Activated T-cell treated with anti-CD3 and anti-CD28 coated beads, Interleukin-2, amount 50 U/mL, for 4 hours (primary cell): ENCODE data around the gene MYOG. TPM values are rescaled to one million over a fixed set of nuclear protein-coding genes. Genes with fewer than 3 reads are reported as not detected.

Source experiments
- ATAC-seq, 2 donors: fragments of 200-7000 bp; cut with Tn5 transposase; one replicate each; pipeline ENCODE4 v1.10.0; 2021
- DNase-seq: peaks from one replicate; pipeline ENCODE4 v3.0.0-alpha.2; 2020
- H3K27me3 Mint-ChIP-seq: one replicate; pipeline ENCODE4 v1.8.0; 2021; ENCODE audit warnings: low read depth, mixed read lengths
- H3K36me3 Mint-ChIP-seq: one replicate; pipeline ENCODE4 v1.8.0; 2022; ENCODE audit warnings: mixed read lengths; ENCODE audit not compliant: insufficient read depth
- H3K4me1 Mint-ChIP-seq: one replicate; pipeline ENCODE4 v1.8.0; 2021; ENCODE audit warnings: low read depth, mixed read lengths
- H3K4me3 Mint-ChIP-seq: one replicate; pipeline ENCODE4 v1.8.0; 2021; ENCODE audit warnings: mild to moderate bottlenecking, moderate library complexity, mixed read lengths
- H3K9me3 Mint-ChIP-seq: one replicate; pipeline ENCODE4 v1.8.0; 2021; ENCODE audit warnings: mixed read lengths
- total RNA-seq, 3 donors: library from RNA; stranded (reverse); gene quantifications; one replicate each; pipeline ENCODE4 v1.2.1, GENCODE V29; 2021

MYOG gene
- total RNA-seq, 3 donors from 2014 or later, result not detected

DNA sequence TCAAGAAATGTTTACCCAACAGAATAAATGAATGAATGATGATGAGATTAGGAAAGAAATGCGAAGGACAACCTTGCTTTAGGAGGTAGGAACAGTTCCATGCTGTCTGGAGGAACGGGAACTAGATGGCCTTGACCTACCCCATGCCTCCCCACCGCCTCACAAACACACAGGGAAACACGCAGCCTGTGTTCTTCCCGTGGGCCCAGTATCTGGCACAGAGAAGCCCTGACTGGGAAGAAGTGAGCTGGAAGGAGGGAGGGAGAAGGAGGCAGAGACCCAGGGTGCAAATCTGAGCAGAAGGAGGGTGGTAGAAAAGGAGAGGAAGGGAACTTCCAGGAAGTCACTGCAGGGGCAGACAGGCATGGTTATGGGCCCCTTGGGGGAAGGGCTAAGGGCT lies 38.2 kb upstream of the MYOG start:
- ATAC-seq (no peak), DNase-seq (no peak)
- Mint-ChIP-seq H3K27me3 (peaks cover 73% of the 10 kb centered on the region), H3K4me1 (peaks cover 8% of the 10 kb centered on the region), H3K9me3 (no peaks in the 10 kb centered on the region), H3K4me3 (no peak overlapping the region), H3K36me3 (no peaks in the 10 kb centered on the region)

DNA sequence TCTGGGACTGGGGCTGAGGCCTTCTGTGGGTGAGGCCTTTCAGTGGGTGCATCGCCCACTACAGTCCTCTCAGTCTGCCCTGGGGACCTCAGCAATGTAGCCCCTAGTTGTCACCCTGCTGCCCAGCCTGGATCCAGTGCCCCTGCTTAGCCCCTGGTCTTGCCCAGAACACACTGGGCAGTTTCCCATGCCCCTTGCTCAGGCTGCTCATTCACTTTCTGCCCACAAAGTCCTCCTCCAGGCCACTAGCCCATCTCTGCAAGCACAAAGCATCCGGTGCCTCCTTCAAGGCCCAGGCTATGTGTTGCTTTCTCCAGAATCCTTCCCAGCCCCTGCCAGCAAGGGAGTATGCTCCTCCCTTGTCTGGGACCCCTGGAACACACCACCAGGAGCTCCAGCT lies 36.3 kb upstream of the MYOG start:
- peaks cover 4% of the 10 kb centered on the region for H3K4me1 Mint-ChIP-seq
- ATAC-seq (no peak), DNase-seq (no peak)
- H3K4me3 Mint-ChIP-seq, result no peak overlapping the region
- no peaks in the 10 kb centered on the region for H3K9me3 Mint-ChIP-seq
- H3K36me3 Mint-ChIP-seq, result no peaks in the 10 kb centered on the region
- peaks cover 70% of the 10 kb centered on the region for H3K27me3 Mint-ChIP-seq

DNA sequence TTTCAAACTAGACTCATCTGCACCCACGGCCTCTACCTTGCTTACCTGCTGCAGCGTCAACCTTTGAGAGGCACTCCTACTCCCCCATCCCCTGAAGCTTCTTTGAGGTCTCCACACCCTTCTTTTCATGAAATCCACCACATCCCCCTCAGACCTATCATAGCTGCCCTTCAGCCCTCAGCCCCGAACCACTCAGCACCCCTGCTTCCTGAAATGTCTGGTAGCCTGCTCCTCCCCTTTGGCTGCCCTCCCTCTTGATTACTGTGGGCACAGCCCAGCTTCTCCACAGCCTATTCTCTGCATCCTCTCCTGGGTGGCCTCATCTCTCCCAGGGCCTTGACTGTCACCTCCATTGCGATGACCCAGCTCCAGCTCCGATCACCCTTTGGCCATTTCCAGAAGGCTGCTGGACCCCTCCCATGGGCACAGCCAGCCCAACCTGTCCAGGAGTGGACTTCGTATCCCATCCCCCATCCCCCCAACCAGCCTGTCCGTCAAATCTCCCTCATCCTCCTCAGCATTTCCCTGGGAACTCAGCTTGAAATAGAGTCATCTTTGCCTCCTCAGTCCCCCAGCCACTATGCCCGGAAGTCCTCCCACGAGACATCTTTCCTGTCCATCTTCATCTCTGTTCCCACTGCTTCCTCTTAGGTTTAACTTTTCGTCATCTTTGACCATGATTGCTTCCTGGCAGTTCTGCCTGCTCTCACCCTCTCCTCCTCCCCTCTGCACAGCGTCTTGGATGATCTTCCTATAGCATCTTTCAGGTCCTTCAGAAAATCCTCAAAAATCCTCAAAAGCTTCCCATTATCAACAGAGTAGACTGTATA lies 35.6 kb upstream of the MYOG start:
- Mint-ChIP-seq H3K9me3 (no peaks in the 10 kb centered on the region), H3K36me3 (no peaks in the 10 kb centered on the region)
- no peak for DNase-seq

DNA sequence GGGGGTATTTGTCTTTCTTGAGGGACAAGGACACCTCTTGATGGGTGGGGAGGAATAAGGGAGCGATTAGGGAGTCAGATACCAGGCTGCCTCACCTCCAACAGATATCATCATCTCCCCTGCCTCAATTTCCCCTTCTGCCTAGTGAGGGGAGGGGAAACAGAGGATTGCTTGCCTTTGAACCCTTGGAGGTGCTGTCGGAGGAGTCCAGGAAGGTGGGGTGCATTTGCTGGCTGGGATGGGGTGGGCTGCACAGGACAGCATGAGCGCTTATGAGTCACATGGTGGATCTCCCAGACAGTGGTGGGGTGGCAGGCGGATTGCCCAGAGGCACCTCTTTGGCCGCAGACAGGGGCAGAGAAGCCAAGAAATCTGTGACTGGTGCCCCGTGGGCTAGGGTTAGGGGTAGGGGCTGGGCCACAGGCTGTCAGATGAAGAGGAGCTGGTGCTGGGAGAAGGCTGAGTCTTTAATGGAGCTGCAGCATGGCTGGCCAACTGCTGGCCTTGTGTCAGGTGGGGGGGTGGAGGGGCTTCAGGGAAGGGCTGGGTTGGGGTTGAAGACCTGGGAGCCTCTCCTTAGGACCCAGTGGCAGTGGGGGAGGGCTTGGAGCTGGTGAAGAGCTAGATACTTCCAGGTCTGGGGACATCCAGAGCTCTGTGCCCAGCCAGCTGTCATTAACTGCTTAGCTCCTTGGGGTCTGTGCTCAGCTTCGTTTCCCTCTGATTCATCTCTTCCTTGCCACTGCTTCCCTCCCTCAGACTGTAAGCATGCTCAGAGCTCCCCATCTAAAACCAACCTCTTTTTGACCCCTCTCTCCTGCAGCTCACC lies 34.7 kb upstream of the MYOG start:
- H3K36me3 Mint-ChIP-seq, result no peaks in the 10 kb centered on the region
- H3K27me3 Mint-ChIP-seq, result peaks cover 65% of the 10 kb centered on the region
- H3K4me1 Mint-ChIP-seq, result no peaks in the 10 kb centered on the region
- no peak overlapping the region for H3K4me3 Mint-ChIP-seq
- ATAC-seq, result no peak
- no peaks in the 10 kb centered on the region for H3K9me3 Mint-ChIP-seq
- DNase-seq, result no peak

More for the DNA sequence above, 35.6 kb upstream of the MYOG start:
- no peak for ATAC-seq
- Mint-ChIP-seq H3K4me1 (no peaks in the 10 kb centered on the region), H3K4me3 (no peak overlapping the region), H3K27me3 (peaks cover 66% of the 10 kb centered on the region)

DNA sequence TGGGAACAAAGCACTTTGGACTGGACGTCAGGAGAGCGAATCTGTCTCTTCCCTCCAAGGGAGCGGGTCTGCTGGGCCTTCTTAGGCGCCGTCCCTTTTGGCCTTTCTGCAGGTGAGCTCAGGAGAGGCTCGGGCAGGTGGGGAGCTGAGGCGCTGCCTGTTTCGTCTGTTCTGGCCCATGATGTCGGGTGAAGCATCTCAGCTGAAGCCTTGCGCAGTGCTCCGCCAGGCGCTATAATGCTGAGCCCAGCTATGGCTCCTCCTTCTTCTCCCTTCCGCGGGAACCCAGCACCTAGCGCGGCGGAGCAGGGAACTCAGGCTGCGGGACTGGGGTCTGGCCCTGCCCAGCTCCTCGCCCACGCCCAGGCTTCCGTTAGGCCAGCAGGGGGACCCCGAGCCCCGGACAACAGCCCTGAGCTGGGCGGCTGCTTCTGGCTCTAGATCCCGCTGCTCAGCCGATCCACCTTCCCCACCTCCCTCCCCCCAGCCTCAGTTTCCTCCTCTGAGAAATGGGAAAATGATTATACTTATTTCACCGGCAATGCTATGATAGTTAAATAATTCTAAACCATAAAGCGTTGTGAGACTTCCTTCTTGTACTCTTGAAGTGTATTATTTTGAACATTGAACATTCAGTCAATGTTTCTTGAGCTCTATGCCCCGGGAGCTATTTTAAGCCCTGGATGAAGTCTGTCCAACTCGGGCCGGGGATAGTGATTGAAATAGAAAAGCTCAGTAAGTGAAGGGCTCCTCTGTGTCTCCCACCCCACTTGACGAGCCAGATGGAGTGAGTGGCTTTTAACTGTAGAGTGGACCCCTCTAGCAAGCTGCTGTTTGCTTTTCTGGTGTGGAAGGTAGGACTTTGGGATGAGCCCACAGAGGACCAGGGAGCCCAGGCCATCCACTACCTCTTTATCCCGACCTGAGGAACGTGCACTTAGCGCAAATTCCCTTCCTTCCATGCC lies 32.1 kb upstream of the MYOG start:
- peaks cover 54% of the 10 kb centered on the region for H3K27me3 Mint-ChIP-seq
- peak; percentile 37 to 38 for ATAC-seq

DNA sequence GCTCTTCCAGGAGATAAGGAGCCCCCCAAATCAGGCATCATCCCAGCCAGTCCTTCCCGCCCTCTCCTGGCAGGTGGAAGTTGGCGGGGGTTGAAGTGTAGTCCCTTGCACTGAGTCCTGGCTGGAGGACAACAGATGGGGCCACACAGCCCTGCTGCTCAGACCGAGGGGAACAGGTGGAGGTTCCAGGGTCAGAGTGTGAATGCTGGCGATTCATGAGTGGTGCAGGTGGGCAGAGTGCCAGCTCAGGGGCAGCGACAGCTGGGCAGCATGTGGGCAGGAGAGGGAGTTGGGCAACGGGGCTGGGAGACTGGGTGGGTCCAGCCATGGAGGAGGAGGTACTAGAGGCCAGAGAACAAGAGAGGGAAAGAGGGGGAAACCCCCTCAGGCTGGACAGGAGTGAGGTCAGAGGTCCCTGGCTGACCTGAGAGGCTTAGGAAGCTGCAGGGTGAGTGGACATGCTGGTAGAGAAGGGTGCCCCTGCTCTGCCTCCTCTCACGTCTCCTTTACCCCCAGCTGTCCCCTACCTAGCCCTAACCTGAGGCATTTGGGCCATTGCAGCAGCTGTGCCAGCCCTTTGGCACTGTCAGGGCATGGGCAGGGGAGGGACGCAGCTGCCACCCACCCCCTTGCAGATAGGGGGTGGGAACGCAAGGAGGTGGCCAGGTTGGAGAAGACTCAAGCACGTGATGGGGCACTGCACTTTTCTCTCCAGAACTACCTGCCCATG lies 30.4 kb upstream of the MYOG start:
- H3K4me3 Mint-ChIP-seq, result no peak overlapping the region
- no peak for DNase-seq
- no peak for ATAC-seq

More for the DNA sequence above, 32.1 kb upstream of the MYOG start:
- no peaks in the 10 kb centered on the region for H3K36me3 Mint-ChIP-seq
- H3K4me3 Mint-ChIP-seq, result no peak overlapping the region
- no peaks in the 10 kb centered on the region for H3K9me3 Mint-ChIP-seq
- H3K4me1 Mint-ChIP-seq, result no peaks in the 10 kb centered on the region
- DNase-seq, result no peak

DNA sequence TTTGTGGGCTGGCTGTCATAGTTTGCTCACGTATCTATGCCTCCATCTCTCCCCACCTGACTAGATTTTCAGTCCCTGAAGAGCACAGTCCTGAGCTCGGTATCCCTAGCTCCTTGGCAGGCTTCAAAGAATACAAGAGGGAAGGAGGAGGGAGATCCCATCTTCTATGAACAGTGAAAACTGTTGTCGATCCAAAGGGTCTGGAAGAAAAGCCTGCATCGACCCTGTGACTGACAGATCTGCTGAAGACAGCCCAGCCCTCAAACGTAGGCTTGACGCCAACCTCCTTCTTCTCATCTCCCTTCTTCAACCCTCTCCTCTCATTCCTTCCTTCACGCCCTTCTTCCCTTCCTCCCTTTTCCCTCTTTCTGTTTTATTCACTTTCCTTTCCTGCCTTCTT lies 28.4 kb upstream of the MYOG start:
- Mint-ChIP-seq H3K4me1 (no peaks in the 10 kb centered on the region), H3K36me3 (no peaks in the 10 kb centered on the region), H3K27me3 (peaks cover 31% of the 10 kb centered on the region), H3K4me3 (no peak overlapping the region), H3K9me3 (no peaks in the 10 kb centered on the region)
- ATAC-seq, result no peak
- no peak for DNase-seq

More for the DNA sequence above, 30.4 kb upstream of the MYOG start:
- peaks cover 40% of the 10 kb centered on the region for H3K27me3 Mint-ChIP-seq
- no peaks in the 10 kb centered on the region for H3K9me3 Mint-ChIP-seq
- no peaks in the 10 kb centered on the region for H3K4me1 Mint-ChIP-seq
- H3K36me3 Mint-ChIP-seq, result no peaks in the 10 kb centered on the region

DNA sequence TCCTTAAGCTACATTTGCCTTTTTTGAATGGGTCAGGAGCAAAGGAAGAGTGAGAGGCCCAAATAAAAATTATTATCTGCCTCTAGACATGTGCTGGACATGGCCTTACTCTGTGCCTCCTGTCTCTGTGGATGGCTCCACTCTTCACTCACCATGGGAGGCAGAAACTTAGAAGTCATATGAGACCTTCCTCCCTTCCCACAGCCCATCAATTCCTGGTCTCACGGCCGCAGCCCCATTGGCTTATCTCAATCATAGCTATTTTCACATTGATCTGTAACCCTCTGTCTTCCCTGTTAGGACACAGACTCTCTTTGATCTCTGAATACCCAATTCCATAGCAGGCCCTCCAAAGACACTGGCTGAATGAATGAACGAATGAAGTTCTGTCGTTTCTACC lies 27.5 kb upstream of the MYOG start:
- H3K4me3 Mint-ChIP-seq, result no peak overlapping the region
- ATAC-seq, result no peak
- H3K9me3 Mint-ChIP-seq, result no peaks in the 10 kb centered on the region
- H3K4me1 Mint-ChIP-seq, result no peaks in the 10 kb centered on the region
- H3K36me3 Mint-ChIP-seq, result no peaks in the 10 kb centered on the region
- H3K27me3 Mint-ChIP-seq, result peaks cover 37% of the 10 kb centered on the region
- no peak for DNase-seq

DNA sequence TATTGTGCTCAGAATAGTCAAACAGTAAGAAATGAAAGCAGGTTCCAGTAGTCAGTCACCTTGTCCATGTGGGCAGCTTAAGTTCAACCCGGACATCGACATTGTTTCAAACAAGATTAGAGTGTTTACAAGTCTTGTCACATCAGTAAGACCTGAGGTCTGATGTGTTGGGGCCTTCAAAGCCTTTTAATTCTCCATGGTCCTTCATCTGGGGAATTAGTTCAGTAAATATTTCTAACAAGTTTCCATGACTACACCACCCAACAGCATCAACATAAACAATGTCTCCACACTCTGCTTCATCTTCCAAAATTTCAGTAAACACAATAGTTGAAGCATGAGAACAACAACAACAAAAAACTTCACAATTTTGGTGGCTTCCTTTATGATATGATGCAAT lies 26.7 kb upstream of the MYOG start:
- Mint-ChIP-seq H3K36me3 (no peaks in the 10 kb centered on the region), H3K9me3 (no peaks in the 10 kb centered on the region), H3K4me3 (no peak overlapping the region), H3K4me1 (no peaks in the 10 kb centered on the region), H3K27me3 (peaks cover 36% of the 10 kb centered on the region)
- no peak for ATAC-seq
- DNase-seq, result no peak

DNA sequence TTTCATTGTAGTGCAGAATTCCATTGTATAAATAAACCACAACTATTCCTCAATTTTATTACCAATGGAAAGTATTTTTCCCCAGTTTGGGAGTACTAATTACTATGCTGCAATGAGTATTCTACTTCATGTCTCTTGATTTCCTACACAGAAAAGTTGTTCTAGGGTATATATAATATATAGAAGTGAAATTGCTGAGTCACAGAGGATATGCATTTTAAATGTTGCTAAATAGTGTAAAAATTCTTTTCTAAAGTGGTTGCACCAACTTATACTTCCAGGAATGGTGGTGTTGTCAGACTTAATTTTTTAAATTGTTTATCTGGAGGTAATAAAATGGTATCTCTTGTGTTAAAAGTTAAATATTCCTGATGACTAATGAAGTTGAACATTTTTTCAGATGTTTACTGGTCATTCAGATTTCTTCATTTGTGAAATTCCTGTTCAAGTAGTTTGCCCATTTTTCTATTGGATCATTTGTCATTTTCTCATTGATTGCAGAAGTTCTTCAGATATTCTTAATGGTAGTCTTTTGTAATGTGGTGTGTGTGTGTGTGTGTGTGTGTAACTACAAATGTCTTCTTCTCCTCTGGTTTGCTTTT lies 19.1 kb upstream of the MYOG start:
- ATAC-seq (no peak), DNase-seq (no peak)
- no peaks in the 10 kb centered on the region for H3K4me1 Mint-ChIP-seq
- H3K9me3 Mint-ChIP-seq, result peaks cover 8% of the 10 kb centered on the region
- peaks cover 44% of the 10 kb centered on the region for H3K27me3 Mint-ChIP-seq
- H3K4me3 Mint-ChIP-seq, result no peak overlapping the region
- no peaks in the 10 kb centered on the region for H3K36me3 Mint-ChIP-seq

DNA sequence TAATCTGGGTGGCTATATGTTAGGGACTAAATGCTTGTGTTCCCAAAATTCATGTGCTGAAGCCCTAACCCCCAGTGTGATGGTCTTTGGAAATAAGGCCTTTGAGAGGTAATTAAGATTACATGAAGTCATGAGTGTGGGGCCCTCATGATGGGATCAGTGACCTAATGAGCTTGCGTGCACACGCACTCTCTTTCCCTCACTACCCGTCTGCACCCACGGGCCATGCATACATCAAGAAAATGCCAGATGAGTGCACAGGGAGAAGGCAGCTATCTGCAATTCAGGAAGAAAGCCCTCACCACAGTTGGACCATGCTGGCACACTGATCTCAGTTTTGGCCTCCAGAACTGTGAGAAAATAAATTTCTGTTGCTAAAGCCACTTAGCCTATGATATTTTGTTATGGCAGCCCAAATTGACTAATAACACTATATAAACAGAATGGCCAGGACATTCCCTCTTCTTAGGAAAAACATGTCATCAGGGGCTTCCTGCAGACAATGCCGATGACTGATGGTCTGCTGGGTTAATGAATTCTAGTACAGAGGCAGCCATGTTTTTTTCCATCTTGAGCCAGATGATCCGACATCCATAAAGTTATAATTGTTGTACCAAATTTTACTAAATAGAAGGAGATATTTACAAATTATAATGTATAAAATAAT lies 18.1 kb upstream of the MYOG start:
- DNase-seq, result no peak
- H3K4me1 Mint-ChIP-seq, result no peaks in the 10 kb centered on the region
- peaks cover 8% of the 10 kb centered on the region for H3K9me3 Mint-ChIP-seq
- H3K36me3 Mint-ChIP-seq, result no peaks in the 10 kb centered on the region
- ATAC-seq, result no peak
- H3K4me3 Mint-ChIP-seq, result no peak overlapping the region
- H3K27me3 Mint-ChIP-seq, result peaks cover 40% of the 10 kb centered on the region

DNA sequence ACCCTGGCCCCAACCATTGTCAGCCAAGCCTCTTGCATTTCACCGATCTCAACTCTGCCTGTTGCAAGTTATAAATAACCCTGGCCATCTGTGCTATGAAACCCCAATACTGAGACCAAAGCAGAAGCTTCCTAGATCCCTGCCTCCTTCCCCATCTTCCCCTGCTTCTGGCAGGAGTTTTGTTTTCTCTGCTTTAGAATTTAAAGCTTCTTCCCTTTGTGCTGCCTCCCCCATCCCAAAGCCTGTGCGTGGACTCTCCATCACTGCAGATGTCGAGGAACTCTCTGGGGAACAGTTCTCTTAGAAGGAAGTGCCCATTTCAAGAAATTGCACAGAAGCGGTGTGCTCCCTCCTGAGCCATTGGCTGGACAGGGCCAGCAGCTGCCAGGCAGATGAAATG lies 17.4 kb upstream of the MYOG start:
- Mint-ChIP-seq H3K27me3 (peaks cover 33% of the 10 kb centered on the region), H3K9me3 (peaks cover 8% of the 10 kb centered on the region), H3K36me3 (no peaks in the 10 kb centered on the region), H3K4me1 (no peaks in the 10 kb centered on the region), H3K4me3 (no peak overlapping the region)
- DNase-seq (no peak), ATAC-seq (no peak)
